Measurements from ENCODE around the gene ICAM1. TPM values are rescaled to one million over a fixed set of nuclear protein-coding genes. Genes with fewer than 3 reads are reported as not detected.

The ICAM1 gene
- total RNA-seq, 2 experiments from 2014 or later, result 27.9 to 30.9 TPM

- Mint-ChIP-seq H3K27ac (peak overlapping the region; percentile 58), H3K36me3 (ENCODE audit: low read depth) (peaks cover 33% of the 10 kb centered on the region), H3K4me1 (peaks cover 16% of the 10 kb centered on the region), H3K4me3 (peak overlapping the region; percentile 89), H3K27me3 (no peaks in the 10 kb centered on the region), H3K9me3 (ENCODE audit: low read depth) (no peaks in the 10 kb centered on the region)
- CTCF ChIA-PET, result interaction anchor here (0.9 kb wide), 1 partner anchor 80 kb away, joined by 5 read pairs; no protein-coding TSS in a partner anchor
- intact Hi-C loops (cut with DNase I, micrococcal nuclease), result loop anchor here in 1 of 2 experiments (2.0 kb wide), 1 partner anchor 56 kb away; no protein-coding TSS in a partner anchor
- peak; percentile 20 for DNase-seq
- POLR2A ChIA-PET, result interaction anchor here (0.6 to 1.5 kb wide), 3 partner anchors 8 to 107 kb away, joined by 3 to 5 read pairs (median 5); no protein-coding TSS in a partner anchor
- ATAC-seq, result no peak
Observed at GRCh38 chr19:10316229-10317044, 45.5 kb downstream of the ICAM1 start.

GRCh38 chr19:10317045-10317856 is 46.3 kb downstream of the ICAM1 start:
- ChIA-PET CTCF (interaction anchor here (0.9 kb wide), 1 partner anchor 81 kb away, joined by 5 read pairs; no protein-coding TSS in a partner anchor), POLR2A (interaction anchor here (0.6 to 1.5 kb wide), 3 partner anchors 7 to 108 kb away, joined by 3 to 5 read pairs (median 5); no protein-coding TSS in a partner anchor)
- no peak overlapping the region for H3K27ac Mint-ChIP-seq
- H3K36me3 Mint-ChIP-seq (ENCODE audit: low read depth), result peaks cover 39% of the 10 kb centered on the region
- H3K4me1 Mint-ChIP-seq, result peaks cover 16% of the 10 kb centered on the region
- ATAC-seq, result no peak
- intact Hi-C loops (cut with DNase I, micrococcal nuclease), result loop anchor here in 1 of 2 experiments (2.0 kb wide), 1 partner anchor 56 kb away; no protein-coding TSS in a partner anchor
- no peak overlapping the region for H3K4me3 Mint-ChIP-seq
- no peak for DNase-seq
- H3K27me3 Mint-ChIP-seq, result no peaks in the 10 kb centered on the region
- no peaks in the 10 kb centered on the region for H3K9me3 Mint-ChIP-seq (ENCODE audit: low read depth)

- CTCF ChIA-PET, result no interaction called here
- H3K4me3 Mint-ChIP-seq, result no peak overlapping the region
- peaks cover 16% of the 10 kb centered on the region for H3K4me1 Mint-ChIP-seq
- no peak for DNase-seq
- intact Hi-C loops (cut with DNase I, micrococcal nuclease), result loop anchor here in 1 of 2 experiments (2.0 kb wide), 1 partner anchor 57 kb away; no protein-coding TSS in a partner anchor
- no peak for ATAC-seq
- H3K27ac Mint-ChIP-seq, result no peak overlapping the region
- POLR2A ChIA-PET, result interaction anchor here (1.0 to 1.8 kb wide), 2 partner anchors 16 to 44 kb away, joined by 5 to 7 read pairs; no protein-coding TSS in a partner anchor
- H3K27me3 Mint-ChIP-seq, result no peaks in the 10 kb centered on the region
- peaks cover 36% of the 10 kb centered on the region for H3K36me3 Mint-ChIP-seq (ENCODE audit: low read depth)
- H3K9me3 Mint-ChIP-seq (ENCODE audit: low read depth), result no peaks in the 10 kb centered on the region
Observed at GRCh38 chr19:10317857-10318462, 47.0 kb downstream of the ICAM1 start.

GRCh38 chr19:10318807-10319682 is 48.1 kb downstream of the ICAM1 start:
- Mint-ChIP-seq H3K27ac (no peak overlapping the region), H3K9me3 (ENCODE audit: low read depth) (no peaks in the 10 kb centered on the region), H3K27me3 (no peaks in the 10 kb centered on the region), H3K36me3 (ENCODE audit: low read depth) (peaks cover 37% of the 10 kb centered on the region), H3K4me3 (no peak overlapping the region), H3K4me1 (peaks cover 16% of the 10 kb centered on the region)
- intact Hi-C loops (cut with DNase I, micrococcal nuclease), result no loop called here
- ATAC-seq, result no peak
- no peak for DNase-seq
- ChIA-PET CTCF (no interaction called here), POLR2A (interaction anchor here (0.9 to 1.8 kb wide), 3 partner anchors 15 to 61 kb away, joined by 3 to 7 read pairs (median 5); partner anchors contain the start of gene TYK2)

- ChIA-PET CTCF (no interaction called here), POLR2A (no interaction called here)
- Mint-ChIP-seq H3K4me3 (no peak overlapping the region), H3K36me3 (ENCODE audit: low read depth) (peaks cover 37% of the 10 kb centered on the region), H3K27ac (no peak overlapping the region), H3K27me3 (no peaks in the 10 kb centered on the region), H3K4me1 (peaks cover 6% of the 10 kb centered on the region), H3K9me3 (ENCODE audit: low read depth) (no peaks in the 10 kb centered on the region)
- DNase-seq (no peak), ATAC-seq (no peak)
- intact Hi-C loops (cut with DNase I, micrococcal nuclease), result no loop called here
Observed at GRCh38 chr19:10320602-10321416, 49.9 kb downstream of the ICAM1 start.

- no peak overlapping the region for H3K4me3 Mint-ChIP-seq
- no peak overlapping the region for H3K27ac Mint-ChIP-seq
- no peaks in the 10 kb centered on the region for H3K9me3 Mint-ChIP-seq (ENCODE audit: low read depth)
- H3K4me1 Mint-ChIP-seq, result no peaks in the 10 kb centered on the region
- H3K36me3 Mint-ChIP-seq (ENCODE audit: low read depth), result peaks cover 31% of the 10 kb centered on the region
- DNase-seq (no peak), ATAC-seq (no peak)
- CTCF ChIA-PET, result no interaction called here
- POLR2A ChIA-PET, result no interaction called here
- intact Hi-C loops (cut with DNase I, micrococcal nuclease), result no loop called here
- no peaks in the 10 kb centered on the region for H3K27me3 Mint-ChIP-seq
Observed at GRCh38 chr19:10321417-10321797, 50.5 kb downstream of the ICAM1 start.

GRCh38 chr19:10321874-10322835 is 51.2 kb downstream of the ICAM1 start:
- ChIA-PET CTCF (no interaction called here), POLR2A (no interaction called here)
- no peak overlapping the region for H3K4me3 Mint-ChIP-seq
- intact Hi-C loops (cut with DNase I, micrococcal nuclease), result no loop called here
- H3K27me3 Mint-ChIP-seq, result no peaks in the 10 kb centered on the region
- peaks cover 28% of the 10 kb centered on the region for H3K36me3 Mint-ChIP-seq (ENCODE audit: low read depth)
- DNase-seq (no peak), ATAC-seq (no peak)
- no peak overlapping the region for H3K27ac Mint-ChIP-seq
- no peaks in the 10 kb centered on the region for H3K4me1 Mint-ChIP-seq
- no peaks in the 10 kb centered on the region for H3K9me3 Mint-ChIP-seq (ENCODE audit: low read depth)

GRCh38 chr19:10325732-10326131 is 54.8 kb downstream of the ICAM1 start:
- no peaks in the 10 kb centered on the region for H3K9me3 Mint-ChIP-seq (ENCODE audit: low read depth)
- ChIA-PET POLR2A (no interaction called here), CTCF (interaction anchor here (0.6 to 1.1 kb wide), 2 partner anchors 66 to 462 kb away, joined by 3 to 4 read pairs; no protein-coding TSS in a partner anchor)
- DNase-seq (no peak), ATAC-seq (no peak)
- intact Hi-C loops (cut with DNase I, micrococcal nuclease), result no loop called here
- no peaks in the 10 kb centered on the region for H3K4me1 Mint-ChIP-seq
- no peak overlapping the region for H3K4me3 Mint-ChIP-seq
- H3K27ac Mint-ChIP-seq, result no peak overlapping the region
- no peaks in the 10 kb centered on the region for H3K27me3 Mint-ChIP-seq
- peaks cover 38% of the 10 kb centered on the region for H3K36me3 Mint-ChIP-seq (ENCODE audit: low read depth)

GRCh38 chr19:10327793-10328192 is 56.9 kb downstream of the ICAM1 start:
- Mint-ChIP-seq H3K27ac (no peak overlapping the region), H3K4me3 (no peak overlapping the region), H3K27me3 (no peaks in the 10 kb centered on the region), H3K36me3 (ENCODE audit: low read depth) (peaks cover 39% of the 10 kb centered on the region), H3K4me1 (peaks cover 10% of the 10 kb centered on the region), H3K9me3 (ENCODE audit: low read depth) (no peaks in the 10 kb centered on the region)
- intact Hi-C loops (cut with DNase I, micrococcal nuclease), result no loop called here
- ATAC-seq, result no peak
- CTCF ChIA-PET, result no interaction called here
- POLR2A ChIA-PET, result no interaction called here
- DNase-seq, result no peak
